ENCODE data around the gene TRIM26. TPM values are rescaled to one million over a fixed set of nuclear protein-coding genes. Genes with fewer than 3 reads are reported as not detected.

TRIM26 gene
- total and polyA plus RNA-seq, 2 experiments from 2014 or later: 27.2 to 37.2 TPM

DNA sequence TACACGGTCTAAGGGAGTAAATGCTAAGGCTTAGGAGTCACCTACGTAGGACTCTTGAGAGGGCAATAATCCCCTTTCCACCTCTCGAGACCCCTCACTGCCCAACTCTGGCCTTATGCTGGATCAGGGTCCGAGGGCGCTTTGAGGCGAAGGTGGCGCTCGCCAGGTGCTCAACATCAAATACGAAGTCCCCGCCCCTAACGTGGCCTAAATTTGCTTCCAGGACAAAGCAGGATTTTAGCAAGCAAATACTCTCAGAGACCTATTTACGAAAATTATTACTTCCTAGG, 406 bp upstream of the TRIM26 start:
- Histone ChIP-seq H3K79me2 (peaks cover 40% of the 10 kb centered on the region), H3K9me2 (replicated peaks; ENCODE audit: insufficient read depth) (no peaks in the 10 kb centered on the region), H2AFZ (peak overlapping the region; percentile 68), H3K9me3 (ENCODE audit: low read depth) (no peaks in the 10 kb centered on the region), H3K27ac (peak overlapping the region; percentile 92), H3K27me3 (no peaks in the 10 kb centered on the region), H3K4me3 (peak overlapping the region; percentile 46), H3K4me1 (ENCODE audit: insufficient read depth) (peaks cover 18% of the 10 kb centered on the region), H3K4me2 (peak overlapping the region; percentile 79), H3K36me3 (replicated peaks; ENCODE audit: insufficient read depth, low read depth) (no peaks in the 10 kb centered on the region), H4K20me1 (ENCODE audit: insufficient read depth, poor library complexity, severe bottlenecking) (peaks cover 18% of the 10 kb centered on the region)
- TF ChIP-seq EZH2 (IDR thresholded peaks at IDR 0.05; ENCODE audit: borderline replicate concordance): no peak
- TF ChIP-seq, protein P1, sequence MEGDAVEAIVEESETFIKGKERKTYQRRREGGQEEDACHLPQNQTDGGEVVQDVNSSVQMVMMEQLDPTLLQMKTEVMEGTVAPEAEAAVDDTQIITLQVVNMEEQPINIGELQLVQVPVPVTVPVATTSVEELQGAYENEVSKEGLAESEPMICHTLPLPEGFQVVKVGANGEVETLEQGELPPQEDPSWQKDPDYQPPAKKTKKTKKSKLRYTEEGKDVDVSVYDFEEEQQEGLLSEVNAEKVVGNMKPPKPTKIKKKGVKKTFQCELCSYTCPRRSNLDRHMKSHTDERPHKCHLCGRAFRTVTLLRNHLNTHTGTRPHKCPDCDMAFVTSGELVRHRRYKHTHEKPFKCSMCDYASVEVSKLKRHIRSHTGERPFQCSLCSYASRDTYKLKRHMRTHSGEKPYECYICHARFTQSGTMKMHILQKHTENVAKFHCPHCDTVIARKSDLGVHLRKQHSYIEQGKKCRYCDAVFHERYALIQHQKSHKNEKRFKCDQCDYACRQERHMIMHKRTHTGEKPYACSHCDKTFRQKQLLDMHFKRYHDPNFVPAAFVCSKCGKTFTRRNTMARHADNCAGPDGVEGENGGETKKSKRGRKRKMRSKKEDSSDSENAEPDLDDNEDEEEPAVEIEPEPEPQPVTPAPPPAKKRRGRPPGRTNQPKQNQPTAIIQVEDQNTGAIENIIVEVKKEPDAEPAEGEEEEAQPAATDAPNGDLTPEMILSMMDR (IDR thresholded peaks at IDR 0.05; ENCODE audit: poor library complexity): peak; percentile 11
- no peak for DNase-seq (ENCODE audit: low spot score)
- WGBS (ENCODE audit: low lambda C conversion rate, missing lambda C conversion rate): 2% methylated on average over 12 of the region's 12 CpGs

DNA sequence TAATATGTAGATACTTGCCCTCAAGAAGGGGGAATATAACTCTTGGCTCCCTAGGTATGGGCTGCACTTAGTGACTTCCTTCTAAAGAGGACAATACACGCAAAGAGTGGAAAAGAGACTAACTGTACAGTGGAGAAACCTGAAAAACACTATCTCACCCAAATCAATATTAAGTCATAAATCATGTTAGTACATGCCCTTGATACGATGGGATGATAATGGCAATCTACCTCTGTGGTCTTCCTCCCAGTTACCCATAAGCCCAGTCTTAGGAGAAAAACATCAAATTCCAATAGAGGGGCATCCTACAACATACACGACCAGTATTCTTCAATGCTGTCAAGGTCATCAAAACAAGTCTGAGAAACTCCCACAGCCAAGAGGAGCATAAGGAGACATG, 1.3 kb downstream of the TRIM26 start:
- peaks cover 32% of the 10 kb centered on the region for H4K20me1 ChIP-seq (ENCODE audit: insufficient read depth, poor library complexity, severe bottlenecking)
- WGBS (ENCODE audit: low lambda C conversion rate, missing lambda C conversion rate): 50% methylated on average over 3 of the region's 3 CpGs
- H3K36me3 ChIP-seq (replicated peaks; ENCODE audit: insufficient read depth, low read depth): no peaks in the 10 kb centered on the region
- H3K9me3 ChIP-seq (ENCODE audit: low read depth): no peaks in the 10 kb centered on the region
- H3K4me3 ChIP-seq: peak overlapping the region; percentile 48
- H3K4me2 ChIP-seq: peak overlapping the region; percentile 83
- H2AFZ ChIP-seq: no peak overlapping the region
- no peak for TF ChIP-seq EZH2 (IDR thresholded peaks at IDR 0.05; ENCODE audit: borderline replicate concordance)
- TF ChIP-seq EZH2phosphoT487 (IDR thresholded peaks at IDR 0.05; ENCODE audit: low read depth, severe bottlenecking, unreplicated experiment): no peak
- TF ChIP-seq, protein P1 (IDR thresholded peaks at IDR 0.05; ENCODE audit: poor library complexity): no peak
- DNase-seq (ENCODE audit: low spot score): no peak
- peaks cover 51% of the 10 kb centered on the region for H3K79me2 ChIP-seq
- H3K27me3 ChIP-seq: no peaks in the 10 kb centered on the region
- H3K27ac ChIP-seq: peak overlapping the region; percentile 95
- H3K4me1 ChIP-seq (ENCODE audit: insufficient read depth): peaks cover 32% of the 10 kb centered on the region
- no peaks in the 10 kb centered on the region for H3K9me2 ChIP-seq (replicated peaks; ENCODE audit: insufficient read depth)

DNA sequence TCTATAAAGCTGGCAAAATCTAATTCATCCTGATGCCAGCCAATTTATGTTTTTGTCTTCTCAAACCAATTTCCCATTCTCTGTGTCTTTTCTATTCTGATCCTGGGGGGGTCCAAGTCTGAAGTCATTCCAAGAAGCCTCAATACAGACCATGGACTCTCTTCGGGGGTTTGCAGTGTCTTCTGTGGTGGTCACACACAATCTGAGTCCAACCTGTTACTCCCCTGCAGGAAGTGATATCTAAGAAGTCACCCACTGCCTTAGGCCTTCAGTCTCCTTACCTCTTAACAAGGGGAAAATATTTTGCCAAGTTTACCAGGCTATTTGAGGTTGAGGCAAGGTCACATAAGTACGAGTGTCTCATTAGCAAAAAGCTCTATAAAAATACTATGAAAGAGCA, 1.9 kb downstream of the TRIM26 start:
- TF ChIP-seq EZH2phosphoT487 (IDR thresholded peaks at IDR 0.05; ENCODE audit: low read depth, severe bottlenecking, unreplicated experiment): no peak
- TF ChIP-seq EZH2 (IDR thresholded peaks at IDR 0.05; ENCODE audit: borderline replicate concordance): no peak
- TF ChIP-seq, protein P1 (IDR thresholded peaks at IDR 0.05; ENCODE audit: poor library complexity): no peak
- no peak for DNase-seq (ENCODE audit: low spot score)
- WGBS (ENCODE audit: low lambda C conversion rate, missing lambda C conversion rate): 58% methylated on average over 2 of the region's 2 CpGs
- Histone ChIP-seq H3K4me2 (peak overlapping the region; percentile 83), H3K36me3 (replicated peaks; ENCODE audit: insufficient read depth, low read depth) (no peaks in the 10 kb centered on the region), H4K20me1 (ENCODE audit: insufficient read depth, poor library complexity, severe bottlenecking) (peaks cover 36% of the 10 kb centered on the region), H3K4me1 (ENCODE audit: insufficient read depth) (peaks cover 37% of the 10 kb centered on the region), H3K4me3 (no peak overlapping the region), H3K9me3 (ENCODE audit: low read depth) (no peaks in the 10 kb centered on the region), H3K27ac (no peak overlapping the region), H2AFZ (no peak overlapping the region), H3K9me2 (replicated peaks; ENCODE audit: insufficient read depth) (no peaks in the 10 kb centered on the region), H3K27me3 (no peaks in the 10 kb centered on the region), H3K79me2 (peaks cover 55% of the 10 kb centered on the region)
